ENCODE data around the gene CSNK1A1. TPM values are rescaled to one million over a fixed set of nuclear protein-coding genes. Genes with fewer than 3 reads are reported as not detected.
"Not testable (repeated sequence)": the region's sequence is repeated elsewhere in the genome, so short reads cannot be mapped to it uniquely, and the experiment has no call there.

Gene CSNK1A1
- total RNA-seq, 1 donor from 2014 or later: 224 TPM

GRCh38 chr5:149596712-149597111, 45.5 kb upstream of the CSNK1A1 start:
- H3K9me3 Mint-ChIP-seq: no peaks in the 10 kb centered on the region
- H3K4me1 Mint-ChIP-seq (ENCODE audit: unreplicated experiment): peaks cover 5% of the 10 kb centered on the region
- peaks cover 3% of the 10 kb centered on the region for H3K27me3 Mint-ChIP-seq
- peak overlapping the region; percentile 49 for H3K27ac Mint-ChIP-seq
- DNase-seq (ENCODE audit: extremely low spot score, unreplicated experiment): no peak
- TF ChIP-seq CTCF (conservative IDR thresholded peaks at IDR 0.05): no peak
- H3K4me3 Mint-ChIP-seq: no peak overlapping the region
- H3K36me3 Mint-ChIP-seq: no peaks in the 10 kb centered on the region

- H3K9me3 Mint-ChIP-seq; H3K36me3 Mint-ChIP-seq; H3K27ac Mint-ChIP-seq; DNase-seq (ENCODE audit: extremely low spot score, unreplicated experiment); H3K27me3 Mint-ChIP-seq; H3K4me3 Mint-ChIP-seq; H3K4me1 Mint-ChIP-seq (ENCODE audit: unreplicated experiment): not testable (repeated sequence)
Observed at GRCh38 chr5:149595105-149595504, 43.9 kb upstream of the CSNK1A1 start.

- H3K4me1 Mint-ChIP-seq (ENCODE audit: unreplicated experiment): peaks cover 5% of the 10 kb centered on the region
- no peak for TF ChIP-seq CTCF (conservative IDR thresholded peaks at IDR 0.05)
- no peaks in the 10 kb centered on the region for H3K9me3 Mint-ChIP-seq
- H3K36me3 Mint-ChIP-seq: no peaks in the 10 kb centered on the region
- no peak for DNase-seq (ENCODE audit: extremely low spot score, unreplicated experiment)
- H3K27ac Mint-ChIP-seq: peak overlapping the region; percentile 15
- H3K4me3 Mint-ChIP-seq: no peak overlapping the region
- H3K27me3 Mint-ChIP-seq: peaks cover 3% of the 10 kb centered on the region
Observed at GRCh38 chr5:149594206-149594895, 43.1 kb upstream of the CSNK1A1 start.

- H3K4me1 Mint-ChIP-seq (ENCODE audit: unreplicated experiment): peaks cover 5% of the 10 kb centered on the region
- no peak for TF ChIP-seq CTCF (conservative IDR thresholded peaks at IDR 0.05)
Observed at GRCh38 chr5:149593370-149593769, 42.1 kb upstream of the CSNK1A1 start.

GRCh38 chr5:149588936-149589335, 37.7 kb upstream of the CSNK1A1 start:
- peaks cover 4% of the 10 kb centered on the region for H3K36me3 Mint-ChIP-seq
- peaks cover 5% of the 10 kb centered on the region for H3K9me3 Mint-ChIP-seq
- peaks cover 7% of the 10 kb centered on the region for H3K4me1 Mint-ChIP-seq (ENCODE audit: unreplicated experiment)
- no peak for TF ChIP-seq CTCF (conservative IDR thresholded peaks at IDR 0.05)
- no peak overlapping the region for H3K27ac Mint-ChIP-seq
- DNase-seq (ENCODE audit: extremely low spot score, unreplicated experiment): no peak
- H3K4me3 Mint-ChIP-seq: no peak overlapping the region
- peaks cover 3% of the 10 kb centered on the region for H3K27me3 Mint-ChIP-seq

More at GRCh38 chr5:149593370-149593769, 42.1 kb upstream of the CSNK1A1 start:
- Mint-ChIP-seq H3K27ac (no peak overlapping the region), H3K27me3 (peaks cover 3% of the 10 kb centered on the region), H3K9me3 (no peaks in the 10 kb centered on the region), H3K36me3 (no peaks in the 10 kb centered on the region), H3K4me3 (no peak overlapping the region)
- DNase-seq (ENCODE audit: extremely low spot score, unreplicated experiment): no peak

GRCh38 chr5:149586708-149587318, 35.6 kb upstream of the CSNK1A1 start:
- Mint-ChIP-seq H3K4me3 (peak overlapping the region; percentile 61), H3K27ac (peak overlapping the region; percentile 93), H3K27me3 (no peaks in the 10 kb centered on the region), H3K4me1 (ENCODE audit: unreplicated experiment) (peaks cover 11% of the 10 kb centered on the region), H3K36me3 (peaks cover 4% of the 10 kb centered on the region), H3K9me3 (peaks cover 5% of the 10 kb centered on the region)
- DNase-seq (ENCODE audit: extremely low spot score, unreplicated experiment): no peak
- TF ChIP-seq CTCF (conservative IDR thresholded peaks at IDR 0.05): no peak
